ENCODE results near the gene PNPLA5. TPM values are rescaled to one million over a fixed set of nuclear protein-coding genes. Genes with fewer than 3 reads are reported as not detected.

PNPLA5 gene
- total RNA-seq, 4 donors from 2014 or later = 1.7 to 9.7 (median 4.8) TPM; not detected in 1

DNA sequence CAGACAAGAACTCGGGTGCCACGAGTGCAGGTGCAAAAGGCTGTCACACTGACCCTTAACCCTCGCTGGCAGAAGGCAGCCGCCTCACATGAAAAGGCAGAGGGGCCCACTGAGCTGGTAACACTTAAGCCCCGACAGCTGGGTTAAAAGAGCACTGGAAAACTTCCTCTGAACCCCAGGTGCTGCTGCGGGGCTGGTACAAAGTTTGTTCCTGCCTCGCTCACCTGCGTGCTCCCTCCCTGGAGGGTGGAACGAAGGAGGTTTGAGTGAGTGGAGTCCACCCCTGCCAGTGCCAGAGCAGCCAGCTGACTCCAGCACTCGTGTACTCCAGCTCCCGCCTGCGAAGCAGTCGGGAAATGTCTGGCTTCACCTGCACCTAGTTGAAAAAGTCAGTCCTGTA is 42.1 kb downstream of the PNPLA5 start:
- no peak overlapping the region for H3K4me3 ChIP-seq (ENCODE audit: low read depth, poor library complexity, severe bottlenecking)
- TF ChIP-seq POLR2A (IDR thresholded peaks at IDR 0.05) = no peak
- no peak for TF ChIP-seq CTCF (IDR thresholded peaks at IDR 0.05)
- intact Hi-C loops (cut with DNase I; ENCODE audit: low total_unique reads) = no loop called here

GRCh38 chr22:43848366-43849171 is 43.2 kb downstream of the PNPLA5 start:
- peak in 1 of 2 donors; percentile 70 for DNase-seq (ENCODE audit: low spot score in 2 of 2)
- no peak overlapping the region for H3K4me3 ChIP-seq (ENCODE audit: low read depth, poor library complexity, severe bottlenecking)
- intact Hi-C loops (cut with DNase I; ENCODE audit: low total_unique reads) = no loop called here
- TF ChIP-seq POLR2A (IDR thresholded peaks at IDR 0.05) (no peak), CTCF (IDR thresholded peaks at IDR 0.05) (no peak)
- 68 to 69% methylated on average over 10 to 16 of the region's 16 CpGs for WGBS, 2 donors

More for the DNA sequence above, 42.1 kb downstream of the PNPLA5 start:
- 60 to 65% methylated on average over 13 of the region's 13 CpGs for WGBS, 2 donors
- DNase-seq (ENCODE audit: low spot score in 2 of 2) = peak in 1 of 2 donors; percentile 60

GRCh38 chr22:43847376-43848289 is 44.2 kb downstream of the PNPLA5 start:
- TF ChIP-seq POLR2A (IDR thresholded peaks at IDR 0.05) (no peak), CTCF (IDR thresholded peaks at IDR 0.05) (no peak)
- intact Hi-C loops (cut with DNase I; ENCODE audit: low total_unique reads) = no loop called here
- peak in 1 of 2 donors; percentile 78 for DNase-seq (ENCODE audit: low spot score in 2 of 2)
- H3K4me3 ChIP-seq (ENCODE audit: low read depth, poor library complexity, severe bottlenecking) = no peak overlapping the region
- WGBS, 2 donors = 80 to 86% methylated on average over 13 to 14 of the region's 14 CpGs

DNA sequence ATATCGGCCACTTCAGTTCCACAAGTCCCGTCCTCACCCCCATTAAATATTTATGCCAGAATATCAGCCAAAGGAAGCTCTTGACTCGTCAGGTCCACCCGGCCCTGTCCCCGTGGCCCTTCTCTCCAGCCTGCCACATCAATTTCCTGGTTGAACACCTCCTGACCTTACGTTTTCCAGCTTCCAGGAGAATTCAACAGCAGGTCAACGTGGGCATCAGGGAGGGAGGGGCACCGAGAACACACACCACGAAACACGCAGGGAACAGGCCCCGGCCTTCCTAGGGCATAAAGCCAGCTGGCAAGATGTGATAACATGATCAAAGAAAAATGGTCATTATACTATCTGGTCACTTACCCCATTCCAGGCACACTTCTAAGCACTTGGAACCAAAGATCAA is 44.8 kb downstream of the PNPLA5 start:
- TF ChIP-seq POLR2A (IDR thresholded peaks at IDR 0.05) (no peak), CTCF (IDR thresholded peaks at IDR 0.05) (no peak)
- no peak for DNase-seq (ENCODE audit: low spot score in 2 of 2)
- intact Hi-C loops (cut with DNase I; ENCODE audit: low total_unique reads) = no loop called here
- WGBS, 2 donors = 79 to 83% methylated on average over 11 of the region's 11 CpGs
- no peak overlapping the region for H3K4me3 ChIP-seq (ENCODE audit: low read depth, poor library complexity, severe bottlenecking)

GRCh38 chr22:43845981-43846380 is 45.8 kb downstream of the PNPLA5 start:
- H3K4me3 ChIP-seq (ENCODE audit: low read depth, poor library complexity, severe bottlenecking) = no peak overlapping the region
- intact Hi-C loops (cut with DNase I; ENCODE audit: low total_unique reads) = no loop called here
- WGBS, 2 donors = 82 to 85% methylated on average over 11 of the region's 11 CpGs
- no peak for DNase-seq (ENCODE audit: low spot score in 2 of 2)
- TF ChIP-seq CTCF (IDR thresholded peaks at IDR 0.05) (no peak), POLR2A (IDR thresholded peaks at IDR 0.05) (no peak)
